ENCODE results near the gene NT5DC3.

- peak; percentile 80; the same call in 1 of the 2 replicates for TF ChIP-seq TCF4 (CRISPR knock-in tag; IDR thresholded peaks at IDR 0.05; ENCODE audit: borderline replicate concordance)
- TF ChIP-seq, protein P1, sequence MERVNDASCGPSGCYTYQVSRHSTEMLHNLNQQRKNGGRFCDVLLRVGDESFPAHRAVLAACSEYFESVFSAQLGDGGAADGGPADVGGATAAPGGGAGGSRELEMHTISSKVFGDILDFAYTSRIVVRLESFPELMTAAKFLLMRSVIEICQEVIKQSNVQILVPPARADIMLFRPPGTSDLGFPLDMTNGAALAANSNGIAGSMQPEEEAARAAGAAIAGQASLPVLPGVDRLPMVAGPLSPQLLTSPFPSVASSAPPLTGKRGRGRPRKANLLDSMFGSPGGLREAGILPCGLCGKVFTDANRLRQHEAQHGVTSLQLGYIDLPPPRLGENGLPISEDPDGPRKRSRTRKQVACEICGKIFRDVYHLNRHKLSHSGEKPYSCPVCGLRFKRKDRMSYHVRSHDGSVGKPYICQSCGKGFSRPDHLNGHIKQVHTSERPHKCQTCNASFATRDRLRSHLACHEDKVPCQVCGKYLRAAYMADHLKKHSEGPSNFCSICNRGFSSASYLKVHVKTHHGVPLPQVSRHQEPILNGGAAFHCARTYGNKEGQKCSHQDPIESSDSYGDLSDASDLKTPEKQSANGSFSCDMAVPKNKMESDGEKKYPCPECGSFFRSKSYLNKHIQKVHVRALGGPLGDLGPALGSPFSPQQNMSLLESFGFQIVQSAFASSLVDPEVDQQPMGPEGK (CRISPR knock-in tag; IDR thresholded peaks at IDR 0.05; ENCODE audit: borderline replicate concordance) = no peak
- no peak for TF ChIP-seq ZNF8 (CRISPR knock-in tag; IDR thresholded peaks at IDR 0.05)
- TF ChIP-seq TSHZ2 (CRISPR knock-in tag; IDR thresholded peaks at IDR 0.05) = no peak
Measured at GRCh38 chr12:103884316-103884715, 43.3 kb upstream of the NT5DC3 start.

Measured in SK-N-SH treated with all-trans-retinoic acid at 6 μM for 48 hours (cell line).